Measurements from ENCODE around the gene TFCP2.

TFCP2 gene

DNA sequence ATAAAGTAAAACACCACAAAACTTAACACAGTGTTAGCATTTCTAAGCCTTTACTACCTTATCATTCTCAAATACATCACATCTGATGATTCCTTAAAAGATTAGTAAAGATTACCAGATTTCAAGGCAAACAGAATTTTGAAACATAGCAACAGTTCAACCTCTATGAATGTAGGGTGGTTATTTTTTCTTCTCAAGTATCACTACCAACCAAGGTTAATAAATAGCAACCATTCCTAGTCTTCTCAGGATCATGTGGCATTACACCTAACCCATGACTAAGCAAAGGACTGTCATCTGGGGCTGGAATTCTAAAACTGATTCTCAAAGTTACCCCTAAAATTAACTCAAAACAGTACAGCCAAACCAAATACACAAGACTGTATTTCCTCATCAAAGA lies 50.1 kb downstream of the TFCP2 start:
- Histone ChIP-seq H3K27ac (ENCODE audit: low read length) (no peak overlapping the region), H3K36me3 (replicated peaks; ENCODE audit: insufficient read depth, low read length) (no peaks in the 10 kb centered on the region), H2AFZ (ENCODE audit: low read length) (no peak overlapping the region), H3K9me3 (replicated peaks; ENCODE audit: insufficient read depth, low read length) (no peaks in the 10 kb centered on the region), H4K20me1 (ENCODE audit: insufficient read depth, low read length) (no peaks in the 10 kb centered on the region), H3K9me2 (replicated peaks; ENCODE audit: insufficient read depth, low read length) (no peaks in the 10 kb centered on the region), H3K4me1 (ENCODE audit: low read length) (peaks cover 17% of the 10 kb centered on the region), H3K27me3 (replicated peaks; ENCODE audit: insufficient read depth, low read length) (no peaks in the 10 kb centered on the region), H3K4me2 (ENCODE audit: low read depth, low read length) (no peak overlapping the region), H3K79me2 (ENCODE audit: low read length) (no peaks in the 10 kb centered on the region), H3K9ac (ENCODE audit: low read length) (no peak overlapping the region), H3F3A (ENCODE audit: insufficient read depth, low read length) (peaks cover 12% of the 10 kb centered on the region), H3K4me3 (ENCODE audit: low read length) (no peak overlapping the region)
- no peak for DNase-seq
- TF ChIP-seq, protein P1, sequence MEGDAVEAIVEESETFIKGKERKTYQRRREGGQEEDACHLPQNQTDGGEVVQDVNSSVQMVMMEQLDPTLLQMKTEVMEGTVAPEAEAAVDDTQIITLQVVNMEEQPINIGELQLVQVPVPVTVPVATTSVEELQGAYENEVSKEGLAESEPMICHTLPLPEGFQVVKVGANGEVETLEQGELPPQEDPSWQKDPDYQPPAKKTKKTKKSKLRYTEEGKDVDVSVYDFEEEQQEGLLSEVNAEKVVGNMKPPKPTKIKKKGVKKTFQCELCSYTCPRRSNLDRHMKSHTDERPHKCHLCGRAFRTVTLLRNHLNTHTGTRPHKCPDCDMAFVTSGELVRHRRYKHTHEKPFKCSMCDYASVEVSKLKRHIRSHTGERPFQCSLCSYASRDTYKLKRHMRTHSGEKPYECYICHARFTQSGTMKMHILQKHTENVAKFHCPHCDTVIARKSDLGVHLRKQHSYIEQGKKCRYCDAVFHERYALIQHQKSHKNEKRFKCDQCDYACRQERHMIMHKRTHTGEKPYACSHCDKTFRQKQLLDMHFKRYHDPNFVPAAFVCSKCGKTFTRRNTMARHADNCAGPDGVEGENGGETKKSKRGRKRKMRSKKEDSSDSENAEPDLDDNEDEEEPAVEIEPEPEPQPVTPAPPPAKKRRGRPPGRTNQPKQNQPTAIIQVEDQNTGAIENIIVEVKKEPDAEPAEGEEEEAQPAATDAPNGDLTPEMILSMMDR (IDR thresholded peaks at IDR 0.05; ENCODE audit: low read length) = no peak
- no peak for TF ChIP-seq EZH2phosphoT487 (IDR thresholded peaks at IDR 0.05; ENCODE audit: low read length)
- no peak for TF ChIP-seq EZH2 (optimal IDR thresholded peaks at IDR 0.05; ENCODE audit: low read depth, low read length)

DNA sequence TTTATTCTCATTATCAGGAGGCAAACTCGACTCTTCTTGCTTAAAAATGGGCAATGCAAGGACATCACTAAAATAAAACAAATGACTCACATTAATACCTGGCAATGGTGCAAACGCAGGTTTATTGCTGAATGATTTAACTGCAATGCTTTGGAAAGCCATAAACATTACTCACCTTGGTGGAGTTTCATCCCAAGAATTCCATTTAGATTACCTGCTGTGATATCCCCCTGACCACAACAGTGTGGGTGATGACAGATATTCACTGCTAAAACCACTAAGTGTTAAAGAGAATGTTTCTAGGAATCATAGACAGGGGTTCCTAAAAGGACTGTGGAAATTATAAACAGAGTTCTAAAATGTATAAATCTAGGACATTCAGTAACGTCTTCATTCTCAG lies 54.2 kb downstream of the TFCP2 start:
- no peaks in the 10 kb centered on the region for H3K36me3 ChIP-seq (replicated peaks; ENCODE audit: insufficient read depth, low read length)
- TF ChIP-seq EZH2 (optimal IDR thresholded peaks at IDR 0.05; ENCODE audit: low read depth, low read length) = no peak
- TF ChIP-seq, protein P1 (IDR thresholded peaks at IDR 0.05; ENCODE audit: low read length) = no peak
- TF ChIP-seq EZH2phosphoT487 (IDR thresholded peaks at IDR 0.05; ENCODE audit: low read length) = no peak

DNA sequence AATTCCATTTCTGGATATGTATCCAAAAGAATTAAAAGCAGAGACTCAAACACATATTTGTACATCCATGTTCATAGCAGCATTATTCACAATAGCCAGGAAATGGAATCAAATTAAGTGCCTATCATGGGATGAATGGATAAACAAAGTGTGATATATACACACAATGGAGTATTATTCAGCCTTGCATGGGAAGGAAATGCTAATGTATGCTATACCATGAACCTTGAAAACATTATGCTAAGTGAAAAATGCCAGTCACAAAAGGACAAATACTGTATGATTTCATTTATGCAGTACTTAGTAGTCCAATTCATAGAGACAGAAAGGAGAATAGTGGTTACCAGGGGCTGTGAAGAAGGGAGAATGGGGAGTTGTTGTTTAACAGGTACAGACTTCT lies 57.4 kb downstream of the TFCP2 start:
- H3K4me1 ChIP-seq (ENCODE audit: low read length) = no peaks in the 10 kb centered on the region
- H2AFZ ChIP-seq (ENCODE audit: low read length) = no peak overlapping the region
- no peak overlapping the region for H3K9ac ChIP-seq (ENCODE audit: low read length)
- no peaks in the 10 kb centered on the region for H3K36me3 ChIP-seq (replicated peaks; ENCODE audit: insufficient read depth, low read length)
- no peaks in the 10 kb centered on the region for H3K9me3 ChIP-seq (replicated peaks; ENCODE audit: insufficient read depth, low read length)
- H3K4me2 ChIP-seq (ENCODE audit: low read depth, low read length) = no peak overlapping the region
- no peak for DNase-seq
- TF ChIP-seq EZH2phosphoT487 (IDR thresholded peaks at IDR 0.05; ENCODE audit: low read length) (no peak), EZH2 (optimal IDR thresholded peaks at IDR 0.05; ENCODE audit: low read depth, low read length) (no peak)
- TF ChIP-seq, protein P1 (IDR thresholded peaks at IDR 0.05; ENCODE audit: low read length) = no peak
- no peaks in the 10 kb centered on the region for H3K79me2 ChIP-seq (ENCODE audit: low read length)
- no peaks in the 10 kb centered on the region for H3K27me3 ChIP-seq (replicated peaks; ENCODE audit: insufficient read depth, low read length)
- H4K20me1 ChIP-seq (ENCODE audit: insufficient read depth, low read length) = no peaks in the 10 kb centered on the region; the same call in 1 of the 2 replicates
- no peak overlapping the region for H3K27ac ChIP-seq (ENCODE audit: low read length)
- no peaks in the 10 kb centered on the region for H3K9me2 ChIP-seq (replicated peaks; ENCODE audit: insufficient read depth, low read length)
- H3F3A ChIP-seq (ENCODE audit: insufficient read depth, low read length) = no peaks in the 10 kb centered on the region
- H3K4me3 ChIP-seq (ENCODE audit: low read length) = no peak overlapping the region

More for the DNA sequence above, 54.2 kb downstream of the TFCP2 start:
- H3K9me3 ChIP-seq (replicated peaks; ENCODE audit: insufficient read depth, low read length) = no peaks in the 10 kb centered on the region
- H3F3A ChIP-seq (ENCODE audit: insufficient read depth, low read length) = no peaks in the 10 kb centered on the region
- H3K79me2 ChIP-seq (ENCODE audit: low read length) = no peaks in the 10 kb centered on the region
- DNase-seq = no peak
- no peaks in the 10 kb centered on the region for H3K4me1 ChIP-seq (ENCODE audit: low read length)
- H4K20me1 ChIP-seq (ENCODE audit: insufficient read depth, low read length) = no peaks in the 10 kb centered on the region; the same call in 1 of the 2 replicates
- H3K4me2 ChIP-seq (ENCODE audit: low read depth, low read length) = no peak overlapping the region
- no peak overlapping the region for H3K4me3 ChIP-seq (ENCODE audit: low read length)
- no peak overlapping the region for H2AFZ ChIP-seq (ENCODE audit: low read length)
- H3K27me3 ChIP-seq (replicated peaks; ENCODE audit: insufficient read depth, low read length) = no peaks in the 10 kb centered on the region
- H3K9ac ChIP-seq (ENCODE audit: low read length) = no peak overlapping the region
- H3K27ac ChIP-seq (ENCODE audit: low read length) = no peak overlapping the region
- no peaks in the 10 kb centered on the region for H3K9me2 ChIP-seq (replicated peaks; ENCODE audit: insufficient read depth, low read length)

Measured in MM.1S (cell line).